Right renal cortex interstitium (tissue), 3 donors: Measurements from ENCODE around the gene ADAM19. TPM values are rescaled to one million over a fixed set of nuclear protein-coding genes. Genes with fewer than 3 reads are reported as not detected.
A peak's percentile ranks its signal among the peaks of the same experiment; 100 is the strongest.

Experiments used
- DNase-seq, 3 donors: peaks; one replicate each; pipeline ENCODE4 v3.0.0-alpha.2; 2013; ENCODE audit warnings: low read depth in 3 of 3, low spot score in 2 of 3
- polyA plus RNA-seq, 3 donors: library from polyadenylated mRNA; unstranded; fragments of 120-200 nt; gene quantifications; one replicate each; pipeline ENCODE4 v1.2.1, GENCODE V29; 2013; ENCODE audit not compliant: insufficient read length in 3 of 3

The ADAM19 gene
- polyA plus RNA-seq, 3 donors, result 7.7 to 9.6 (median 8.2) TPM

DNA sequence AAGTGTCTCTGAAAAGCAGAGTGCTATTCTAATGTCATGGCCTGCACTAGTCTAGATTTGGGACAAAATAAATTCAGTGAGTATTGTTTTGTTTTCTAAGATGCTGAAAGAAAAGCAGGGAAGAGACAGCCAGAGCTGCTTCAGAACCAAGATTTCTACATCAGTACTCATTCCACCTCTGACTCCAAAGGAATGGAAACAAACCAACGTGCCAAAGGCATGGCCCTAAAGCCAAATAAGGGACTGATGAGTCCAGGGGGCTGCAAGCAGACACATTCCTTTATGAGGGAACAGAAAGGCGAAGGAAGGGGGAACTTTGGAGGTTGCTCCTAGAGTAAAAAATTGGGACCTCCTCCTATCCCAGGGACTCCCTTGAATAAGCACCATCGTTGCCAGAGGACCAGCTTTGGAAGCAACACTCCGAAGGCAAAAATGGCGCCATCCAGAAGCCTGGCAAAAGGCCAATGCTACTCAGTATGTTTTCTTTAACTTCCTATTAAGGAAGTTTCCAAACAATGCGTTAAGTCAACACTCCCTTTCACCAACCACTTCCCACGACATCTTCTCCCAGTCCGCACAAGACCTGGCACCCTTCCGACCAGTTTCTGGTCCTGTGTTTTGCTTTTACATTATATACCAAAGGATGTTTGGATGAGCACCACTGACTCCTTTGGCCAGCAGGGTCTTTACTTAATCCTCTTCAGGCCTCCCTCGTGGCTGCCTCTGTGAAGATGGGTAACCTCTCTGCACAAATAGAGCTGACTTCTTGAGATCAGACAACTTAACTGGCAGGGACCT lies 31.6 kb downstream of the ADAM19 start:
- DNase-seq, result no peak

- DNase-seq, result no peak
Measured at GRCh38 chr5:157542282-157543000, 33.1 kb downstream of the ADAM19 start.

- no peak for DNase-seq
Measured at GRCh38 chr5:157541447-157542118, 34.0 kb downstream of the ADAM19 start.

- DNase-seq, result no peak
Measured at GRCh38 chr5:157540707-157541446, 34.7 kb downstream of the ADAM19 start.

- no peak for DNase-seq
Measured at GRCh38 chr5:157540124-157540523, 35.5 kb downstream of the ADAM19 start.

GRCh38 chr5:157539503-157540022 lies 36.0 kb downstream of the ADAM19 start:
- DNase-seq, result no peak

DNA sequence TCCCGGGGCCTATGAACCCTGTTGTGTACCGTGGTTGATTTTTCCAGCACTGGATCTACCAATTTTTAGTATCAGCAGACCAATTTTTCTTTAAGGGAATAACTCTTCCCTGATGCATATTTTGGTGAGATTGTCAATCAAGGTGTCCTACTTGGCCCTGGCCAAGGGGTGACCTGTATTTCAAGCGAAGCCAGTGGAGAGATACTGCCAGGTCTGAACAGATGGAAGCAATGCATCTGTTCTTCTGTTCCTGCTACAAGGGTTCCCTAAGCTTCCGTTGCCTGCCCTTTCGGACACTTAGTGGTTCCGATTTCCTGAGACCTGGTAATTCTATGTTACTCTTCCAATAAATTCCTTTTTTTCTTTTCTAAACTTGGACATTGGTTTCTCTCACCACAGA lies 37.3 kb downstream of the ADAM19 start:
- DNase-seq, result no peak

DNA sequence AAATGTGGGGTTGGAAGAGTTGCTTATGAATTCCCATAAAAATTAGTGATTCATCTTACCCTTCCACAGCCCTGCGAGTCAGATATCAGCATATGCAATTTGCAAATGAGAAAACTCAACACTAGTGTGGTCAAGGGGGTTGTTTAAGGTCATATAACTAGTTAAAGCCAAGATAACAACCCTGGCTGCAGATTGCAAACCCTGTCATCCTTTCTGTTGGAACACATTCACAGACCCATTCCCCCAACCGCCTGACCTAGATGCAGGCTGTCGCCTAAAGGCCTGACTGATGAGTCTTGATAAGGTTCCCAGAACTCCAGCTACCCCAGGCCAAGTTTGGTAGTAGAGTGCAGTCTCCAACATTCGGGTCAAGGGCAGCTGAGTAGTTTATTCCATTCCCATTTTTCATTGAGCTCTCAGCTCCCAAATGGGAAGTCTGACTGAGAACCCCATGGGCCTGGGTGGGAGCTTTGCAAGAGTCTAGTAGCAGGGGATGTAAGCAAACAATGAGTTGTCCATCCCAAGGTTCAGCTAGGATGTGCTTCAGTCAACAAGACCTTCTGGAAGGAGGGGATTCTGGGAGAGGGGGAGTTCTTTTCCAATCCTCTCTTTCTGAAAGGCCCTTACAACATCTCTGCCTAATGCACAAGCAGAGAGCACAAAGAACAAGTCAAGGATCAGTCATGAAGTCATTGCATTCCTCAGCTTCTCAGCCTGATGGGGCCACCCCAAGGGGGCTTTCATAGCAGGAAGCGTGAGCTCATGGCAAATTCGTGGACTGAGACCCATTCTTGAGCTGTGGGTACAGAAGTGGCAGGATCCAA lies 40.3 kb downstream of the ADAM19 start:
- no peak for DNase-seq

DNA sequence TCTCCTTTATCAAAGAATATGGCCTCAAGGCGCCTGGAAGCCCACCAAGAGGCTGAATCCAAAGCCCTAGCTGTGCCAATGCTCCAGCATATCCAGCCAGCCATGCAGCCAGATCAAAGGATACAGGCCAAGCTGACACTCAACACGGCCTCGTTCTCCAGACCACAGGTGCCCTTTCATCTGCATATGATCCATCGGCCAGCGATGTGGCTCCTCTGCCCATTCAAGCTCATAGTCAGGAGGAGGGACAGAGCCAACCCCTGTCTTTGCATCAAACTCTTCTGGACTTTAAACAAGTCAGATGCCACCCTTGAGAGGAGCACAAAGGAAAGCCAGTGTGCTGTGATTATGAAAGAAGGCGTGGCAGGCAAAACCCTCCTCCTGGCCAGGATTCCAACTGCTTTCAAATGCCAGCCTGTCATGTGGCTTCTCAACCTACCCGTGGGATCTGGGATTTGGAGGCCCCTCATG lies 42.5 kb downstream of the ADAM19 start:
- no peak for DNase-seq

DNA sequence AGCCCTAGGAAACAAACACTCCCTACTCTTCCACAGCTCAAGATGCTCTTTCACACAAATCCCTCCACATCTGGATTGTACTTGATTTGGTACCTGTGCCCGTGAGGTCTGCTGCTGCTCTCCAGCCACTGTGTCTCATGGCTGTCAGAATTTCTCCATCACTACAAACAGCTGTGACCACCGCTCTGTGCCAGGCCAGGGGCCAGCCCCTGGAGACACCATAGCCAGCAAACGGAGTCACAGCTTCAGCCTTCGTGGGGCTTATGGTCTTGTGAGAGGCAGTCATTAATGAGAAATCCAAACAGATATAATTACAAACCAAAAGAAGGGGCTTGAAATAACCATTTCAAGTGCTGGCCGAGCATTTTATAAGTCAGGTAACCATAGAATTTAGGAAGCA lies 43.6 kb downstream of the ADAM19 start:
- no peak for DNase-seq

DNA sequence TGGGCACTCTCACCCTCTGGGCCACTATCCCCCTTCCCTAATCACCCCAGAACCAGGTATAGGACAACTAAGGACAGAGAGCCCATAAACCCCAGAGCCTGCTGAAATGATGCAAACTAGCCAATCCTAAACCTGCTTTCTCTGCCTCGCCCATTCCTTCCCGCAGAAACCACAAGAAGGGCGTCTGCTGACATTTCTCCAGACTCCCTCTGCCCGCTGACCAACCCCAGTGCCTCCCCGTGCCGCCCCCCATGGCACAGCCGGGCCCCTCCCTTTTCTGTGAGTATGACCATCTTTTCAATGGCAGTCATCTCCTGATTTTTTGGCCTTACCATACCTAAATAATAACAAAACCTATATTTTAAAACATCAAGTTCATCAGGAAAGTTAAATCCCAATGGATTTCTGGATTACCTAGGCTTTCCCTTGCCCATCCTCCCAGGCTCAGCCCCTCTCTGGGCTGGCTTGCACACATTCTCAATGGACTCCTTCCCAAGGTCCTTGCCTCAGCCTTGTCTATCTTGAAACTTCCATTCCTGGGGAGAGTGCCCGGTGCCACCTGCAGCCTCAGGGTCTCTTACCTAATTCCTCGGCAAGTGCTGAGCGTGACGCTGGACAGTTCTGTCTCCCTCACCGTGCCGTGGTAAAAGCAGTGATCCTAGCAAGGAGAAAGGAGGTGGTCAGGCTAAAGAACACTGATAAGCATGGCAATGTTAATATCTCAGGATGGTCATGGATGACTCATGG lies 45.2 kb downstream of the ADAM19 start:
- no peak for DNase-seq

GRCh38 chr5:157529002-157529401 lies 46.6 kb downstream of the ADAM19 start:
- no peak for DNase-seq

GRCh38 chr5:157528036-157528632 lies 47.4 kb downstream of the ADAM19 start:
- peak; percentile 69 to 80 (median 73) for DNase-seq

- DNase-seq, result no peak
Measured at GRCh38 chr5:157524887-157525286, 50.7 kb downstream of the ADAM19 start.

- DNase-seq, result no peak
Measured at GRCh38 chr5:157523976-157524375, 51.6 kb downstream of the ADAM19 start.

- DNase-seq, result no peak
Measured at GRCh38 chr5:157521704-157522029, 53.9 kb downstream of the ADAM19 start.

DNA sequence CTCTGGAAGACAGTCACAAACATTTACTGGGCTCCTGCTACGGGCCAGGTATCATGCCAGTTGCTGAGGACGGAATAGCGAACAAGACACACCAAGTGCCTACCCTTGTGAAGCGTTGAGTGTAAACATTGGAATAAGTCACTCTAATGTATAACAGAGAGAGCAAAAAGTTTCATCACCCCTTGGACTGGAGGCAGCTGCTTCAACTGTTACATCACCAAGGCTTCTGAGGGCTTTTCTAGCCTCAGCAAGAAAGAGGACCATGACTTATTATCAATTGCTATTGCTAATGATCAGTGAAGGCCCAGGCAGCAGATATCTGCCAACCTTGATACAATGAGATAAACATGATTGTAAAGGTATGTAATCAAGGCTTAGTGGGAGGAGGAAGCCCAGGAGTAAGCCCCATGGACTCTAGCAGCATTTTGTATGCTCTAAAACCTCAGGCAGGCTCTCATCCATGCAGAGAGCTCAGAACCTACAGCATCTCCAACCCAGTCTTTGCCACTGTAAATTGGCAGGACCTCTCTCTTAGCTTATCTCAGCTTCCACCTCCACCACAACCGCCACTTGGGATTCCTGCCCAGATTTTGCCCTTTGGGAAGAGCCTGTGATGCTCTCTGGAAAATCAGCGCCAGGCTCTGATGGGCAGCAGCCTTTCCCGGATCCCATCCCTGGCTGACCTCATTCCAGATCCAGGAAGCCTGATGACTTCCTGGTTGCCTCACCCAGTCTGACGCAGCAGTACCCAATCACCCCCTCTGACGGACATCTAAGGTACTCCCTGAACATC lies 54.5 kb downstream of the ADAM19 start:
- no peak for DNase-seq
